IMR-90 (cell line): ENCODE data around the gene KCNIP1. TPM values are rescaled to one million over a fixed set of nuclear protein-coding genes. Genes with fewer than 3 reads are reported as not detected.

Experiments
- ATAC-seq: fragments of 200-7000 bp; cut with Tn5 transposase; 2 replicates; pipeline ENCODE4 v1.9.1; 2020; ENCODE audit warnings: low read depth, mild to moderate bottlenecking, moderate library complexity
- BruUV-seq: library from RNA; stranded (reverse); fragments of 400-500 nt; replicated peaks from 2 replicates; lab custom pipeline; 2021; lab: Mats Ljungman, UMichigan
- CTCF ChIA-PET: fragments of 300-600 bp; formaldehyde crosslinking; extraction: SDS; loops from one replicate; lab custom pipeline; 2021; ENCODE audit warnings: antibody characterized with exemption; lab: Yijun Ruan, JAX
- POLR2A ChIA-PET: fragments of 300-600 bp; sonication (Branson Sonifier 250); formaldehyde crosslinking; loops from one replicate; lab custom pipeline; 2022; ENCODE audit warnings: antibody characterized with exemption; ENCODE audit not compliant: unreplicated experiment; lab: Charles Lee
- DNase-seq: peaks from one replicate; pipeline ENCODE4 v3.0.0; 2013
- H2AFZ ChIP-seq: replicated peaks from 2 replicates; pipeline ENCODE3; 2013; ENCODE audit warnings: low read length, mild to moderate bottlenecking; ENCODE audit not compliant: poor library complexity
- H2AK5ac ChIP-seq: 2 replicates; pipeline ENCODE4 v1.6.1; 2013; ENCODE audit warnings: low read depth, low read length, inconsistent platforms
- H2AK9ac ChIP-seq: replicated peaks from 2 replicates; pipeline ENCODE3; 2013; ENCODE audit warnings: mild to moderate bottlenecking, low read depth, low read length, moderate library complexity; ENCODE audit not compliant: poor library complexity
- H2BK120ac ChIP-seq: 2 replicates; pipeline ENCODE4 v1.6.1; 2013; ENCODE audit warnings: low read depth, low read length, inconsistent platforms
- H2BK15ac ChIP-seq: 3 replicates; pipeline ENCODE4 v1.6.1; 2013; ENCODE audit warnings: low read depth, low read length, inconsistent platforms
- H2BK20ac ChIP-seq: 2 replicates; pipeline ENCODE4 v1.6.1; 2013; ENCODE audit warnings: low read depth, mild to moderate bottlenecking, inconsistent platforms, low read length, moderate library complexity
- H2BK5ac ChIP-seq: 2 replicates; pipeline ENCODE4 v1.6.1; 2013; ENCODE audit warnings: mild to moderate bottlenecking, low read depth, low read length, inconsistent platforms; ENCODE audit not compliant: poor library complexity, severe bottlenecking
- H3K14ac ChIP-seq: replicated peaks from 2 replicates; pipeline ENCODE4 v1.6.1; 2013; ENCODE audit warnings: low read depth, low read length, inconsistent platforms
- H3K18ac ChIP-seq: 2 replicates; pipeline ENCODE4 v1.6.1; 2013; ENCODE audit warnings: low read depth, low read length, control low read depth
- H3K23ac ChIP-seq: 2 replicates; pipeline ENCODE4 v1.6.1; 2013; ENCODE audit warnings: low read depth, low read length, inconsistent platforms
- H3K27ac ChIP-seq: 2 replicates; pipeline ENCODE4 v1.5.1; 2013; ENCODE audit warnings: mild to moderate bottlenecking, control low read depth, low read length; ENCODE audit not compliant: insufficient read depth
- H3K27me3 ChIP-seq: 2 replicates; pipeline ENCODE4 v1.6.1; 2013; ENCODE audit warnings: low read length; ENCODE audit not compliant: control insufficient read depth, insufficient read depth
- H3K36me3 ChIP-seq: 2 replicates; pipeline ENCODE4 v1.6.1; 2013; ENCODE audit warnings: low read length, mixed read lengths; ENCODE audit not compliant: control insufficient read depth, insufficient read depth
- H3K4ac ChIP-seq: 2 replicates; pipeline ENCODE4 v1.6.1; 2013; ENCODE audit warnings: low read depth, low read length, inconsistent platforms
- H3K4me1 ChIP-seq: 2 replicates; pipeline ENCODE4 v1.6.1; 2013; ENCODE audit warnings: low read length, mixed read lengths; ENCODE audit not compliant: control insufficient read depth, insufficient read depth
- H3K4me2 ChIP-seq: 2 replicates; pipeline ENCODE4 v1.6.1; 2013; ENCODE audit warnings: low read depth, mild to moderate bottlenecking, control low read depth, low read length, moderate library complexity
- H3K4me3 ChIP-seq: 2 replicates; pipeline ENCODE4 v1.5.1; 2013; ENCODE audit warnings: low read depth, mild to moderate bottlenecking, control low read depth, low read length, moderate library complexity; ENCODE audit not compliant: insufficient read depth
- H3K56ac ChIP-seq: 2 replicates; pipeline ENCODE4 v1.6.1; 2013; ENCODE audit warnings: low read length, inconsistent platforms; ENCODE audit not compliant: insufficient read depth; ENCODE audit errors: extremely low read depth
- H3K79me1 ChIP-seq, 2 experiments: 2 replicates each; pipeline ENCODE4 v1.6.1; 2013; ENCODE audit warnings: low read length in 2 of 2, inconsistent platforms in 1 of 2, low read depth in 1 of 2
- H3K9ac ChIP-seq: 2 replicates; pipeline ENCODE4 v1.6.1; 2013; ENCODE audit warnings: low read depth, low read length, control low read depth
- H3K9me1 ChIP-seq: 2 replicates; pipeline ENCODE4 v1.6.1; 2013; ENCODE audit warnings: low read length, inconsistent platforms; ENCODE audit not compliant: insufficient read depth
- H3K9me3 ChIP-seq: 2 replicates; pipeline ENCODE4 v1.6.1; 2013; ENCODE audit warnings: low read length; ENCODE audit not compliant: control insufficient read depth, insufficient read depth
- H4K20me1 ChIP-seq: 2 replicates; pipeline ENCODE4 v1.6.1; 2013; ENCODE audit warnings: low read length, inconsistent platforms; ENCODE audit not compliant: insufficient read depth
- H4K5ac ChIP-seq: 2 replicates; pipeline ENCODE4 v1.6.1; 2013; ENCODE audit warnings: mild to moderate bottlenecking, low read depth, low read length, control low read depth
- H4K8ac ChIP-seq, 2 experiments: 2 replicates each; pipeline ENCODE4 v1.6.1; 2013; ENCODE audit warnings: low read depth in 2 of 2, low read length in 2 of 2, control low read depth in 1 of 2, inconsistent platforms in 1 of 2
- H4K91ac ChIP-seq: 2 replicates; pipeline ENCODE4 v1.6.1; 2013; ENCODE audit warnings: low read depth, low read length, inconsistent platforms; ENCODE audit not compliant: insufficient read depth
- BHLHE40 ChIP-seq: fragments of 150-350 bp; IDR thresholded peaks from 2 replicates; pipeline ENCODE4 v1.6.1; 2016; ENCODE audit warnings: mild to moderate bottlenecking, low read depth, low read length
- CEBPB ChIP-seq: IDR thresholded peaks from 2 replicates; pipeline ENCODE4 v1.6.1; 2012; ENCODE audit warnings: low read depth, low read length, improper control_type of control experiment
- CHD1 ChIP-seq: IDR thresholded peaks from 2 replicates; pipeline ENCODE4 v1.6.1; 2012; ENCODE audit warnings: low read depth, low read length, improper control_type of control experiment
- CTCF ChIP-seq: conservative IDR thresholded peaks from 2 replicates; pipeline ENCODE4 v1.5.1; 2012; ENCODE audit warnings: mild to moderate bottlenecking, low read depth, low read length, improper control_type of control experiment
- ELK1 ChIP-seq: fragments of 150-350 bp; IDR thresholded peaks from 2 replicates; pipeline ENCODE4 v1.6.1; 2016; ENCODE audit warnings: low read depth, mild to moderate bottlenecking, low read length, moderate library complexity, borderline replicate concordance
- FOS ChIP-seq: fragments of 150-350 bp; IDR thresholded peaks from 2 replicates; pipeline ENCODE4 v1.6.1; 2016; ENCODE audit warnings: low read depth, low read length
- MAFK ChIP-seq: IDR thresholded peaks from 2 replicates; pipeline ENCODE4 v1.6.1; 2012; ENCODE audit warnings: low read depth, low read length, improper control_type of control experiment
- MAZ ChIP-seq: IDR thresholded peaks from 2 replicates; pipeline ENCODE4 v1.6.1; 2012; ENCODE audit warnings: low read depth, mild to moderate bottlenecking, low read length, improper control_type of control experiment, moderate library complexity, borderline replicate concordance
- MXI1 ChIP-seq: IDR thresholded peaks from 2 replicates; pipeline ENCODE4 v1.6.1; 2012; ENCODE audit warnings: low read depth, mild to moderate bottlenecking, low read length, moderate library complexity, borderline replicate concordance
- NFE2L2 ChIP-seq: fragments of 150-350 bp; IDR thresholded peaks from 2 replicates; pipeline ENCODE4 v1.6.1; 2016; ENCODE audit warnings: low read depth, mild to moderate bottlenecking, low read length
- POLR2A ChIP-seq: IDR thresholded peaks from 2 replicates; pipeline ENCODE4 v1.6.1; 2012; ENCODE audit warnings: mild to moderate bottlenecking, low read depth, low read length
- RAD21 ChIP-seq: IDR thresholded peaks from 2 replicates; pipeline ENCODE4 v1.6.1; 2012; ENCODE audit warnings: low read length, improper control_type of control experiment
- RCOR1 ChIP-seq: IDR thresholded peaks from 2 replicates; pipeline ENCODE4 v1.6.1; 2012; ENCODE audit warnings: mild to moderate bottlenecking, low read length, improper control_type of control experiment; ENCODE audit not compliant: insufficient replicate concordance
- RFX5 ChIP-seq: IDR thresholded peaks from 2 replicates; pipeline ENCODE4 v1.8.0; 2012; ENCODE audit warnings: low read depth, mild to moderate bottlenecking, low read length, moderate library complexity
- SMC3 ChIP-seq: fragments of 150-350 bp; IDR thresholded peaks from 2 replicates; pipeline ENCODE4 v1.6.1; 2016; ENCODE audit warnings: low read depth, mild to moderate bottlenecking, antibody characterized with exemption, low read length, moderate library complexity
- USF2 ChIP-seq: fragments of 150-350 bp; IDR thresholded peaks from 2 replicates; pipeline ENCODE4 v1.6.1; 2017; ENCODE audit warnings: mild to moderate bottlenecking, antibody characterized with exemption, low read length, low read depth
- WGBS, 2 experiments: methylation state at CpG; one replicate each; pipeline versions ENCODE4 v1.1.5 to v1.1.7; 2013; ENCODE audit warnings: missing lambda C conversion rate in 2 of 2; ENCODE audit not compliant: insufficient read length in 1 of 2; ENCODE audit errors: extremely low coverage in 2 of 2; 5-methylcytosine and 5-hydroxymethylcytosine counted together
- dilution Hi-C: fragments of 300-500 bp; cut with HindIII; formaldehyde crosslinking; loops from one replicate; pipeline ENCODE4 v1.14.3; 2018; ENCODE audit warnings: low sequenced_read_pairs; ENCODE audit not compliant: unreplicated experiment
- in situ Hi-C: fragments of 300-500 bp; cut with MboI; formaldehyde crosslinking; loops from 3 replicates; pipeline ENCODE4 v1.14.3; 2019; ENCODE audit warnings: low sequenced_read_pairs, inconsistent platforms, mixed read lengths
- intact Hi-C: fragments of 100-400 bp; cut with micrococcal nuclease; formaldehyde crosslinking; loops from 2 replicates; pipeline ENCODE4 v1.10.0; 2022
- polyA plus RNA-seq, 3 experiments: library from polyadenylated mRNA; depleted of rRNA; stranded (reverse); fragments of >200 nt; gene quantifications; 2 replicates each; pipeline ENCODE4 v1.2.3, GENCODE V29; 2012; ENCODE audit warnings: low replicate concordance in 1 of 3
- total RNA-seq: library from RNA; depleted of rRNA; stranded (reverse); fragments of >200 nt; gene quantifications from 2 replicates; pipeline ENCODE4 v1.2.3, GENCODE V29; 2012

KCNIP1 gene
- total and polyA plus RNA-seq, 2 of the 4 experiments (the other 2 are of a cell fraction): not detected

- peaks cover 10% of the 10 kb centered on the region for H3K27me3 ChIP-seq
- dilution Hi-C loops: no loop called here
- in situ Hi-C loops: no loop called here
- ChIA-PET POLR2A (no interaction called here), CTCF (no interaction called here)
- no CpG with 5 or more reads among the region's 3 CpGs for WGBS, 2 experiments
- no peak overlapping the region for H2AK5ac ChIP-seq
- no peaks in the 10 kb centered on the region for H3K36me3 ChIP-seq
- no TSS peak for BruUV-seq
- intact Hi-C loops: no loop called here
- DNase-seq (no peak), ATAC-seq (no peak)
- H2AFZ ChIP-seq: no peak overlapping the region
- H3K79me1 ChIP-seq: no peaks in the 10 kb centered on the region
- no peak overlapping the region for H3K14ac ChIP-seq
- H2BK15ac ChIP-seq: no peak overlapping the region
- no peak overlapping the region for H2BK5ac ChIP-seq
- no peak overlapping the region for H3K56ac ChIP-seq
- H3K27ac ChIP-seq: no peak overlapping the region
- no peak overlapping the region for H2AK9ac ChIP-seq
- H3K9ac ChIP-seq: no peak overlapping the region
- H2BK20ac ChIP-seq: no peak overlapping the region
- no peaks in the 10 kb centered on the region for H3K9me1 ChIP-seq
- H4K5ac ChIP-seq: no peak overlapping the region
- no peak overlapping the region for H3K4me2 ChIP-seq
- H4K20me1 ChIP-seq: no peaks in the 10 kb centered on the region
- H3K9me3 ChIP-seq: no peaks in the 10 kb centered on the region
- no peak overlapping the region for H4K91ac ChIP-seq
- TF ChIP-seq POLR2A: no peak
- TF ChIP-seq RFX5: no peak
- no peak for TF ChIP-seq MXI1
- TF ChIP-seq CTCF: no peak
- no peak for TF ChIP-seq RAD21
- TF ChIP-seq FOS: no peak
- TF ChIP-seq NFE2L2: no peak
- no peak for TF ChIP-seq SMC3
- TF ChIP-seq RCOR1: no peak
- no peak for TF ChIP-seq CEBPB
- TF ChIP-seq BHLHE40: no peak
- TF ChIP-seq MAZ: no peak
- TF ChIP-seq USF2: no peak
- TF ChIP-seq ELK1: no peak
- TF ChIP-seq MAFK: no peak
- no peak for TF ChIP-seq CHD1
- H3K18ac ChIP-seq: no peak overlapping the region
- no peak overlapping the region for H2BK120ac ChIP-seq
- H3K23ac ChIP-seq: no peak overlapping the region
- no peak overlapping the region for H3K4ac ChIP-seq
- H3K4me3 ChIP-seq: no peak overlapping the region
- 0 out of 2 replicates have a peak, but pooled peaks cover 2% of the 10 kb centered on the region for H3K4me1 ChIP-seq
- H4K8ac ChIP-seq: no peak overlapping the region
These were observed 254.7 kb downstream of the KCNIP1 start for GRCh38 chr5:170758481-170758880.
